Dedifferentiated amniotic fluid mesenchymal stem cell (primary cell): ENCODE data around the gene FUT3.
"Not testable (repeated sequence)": the region's sequence is repeated elsewhere in the genome, so short reads cannot be mapped to it uniquely, and the experiment has no call there.

ENCODE experiments used
- DNase-seq: peaks from one replicate; pipeline ENCODE4 v3.0.0-alpha.2; 2016; ENCODE audit errors: extremely low spot score

FUT3 gene

GRCh38 chr19:5851302-5851701 lies at the start of gene FUT3:
FUT3 (minus strand) TSS chr19:5851449.
- no peak for DNase-seq

GRCh38 chr19:5900976-5901375 lies 49.7 kb upstream of the FUT3 start:
- no peak for DNase-seq

- no peak for DNase-seq
Observed at GRCh38 chr19:5899728-5900526, 48.7 kb upstream of the FUT3 start.

- no peak for DNase-seq
Observed at GRCh38 chr19:5897189-5897969, 46.1 kb upstream of the FUT3 start.

- no peak for DNase-seq
Observed at GRCh38 chr19:5896365-5897076, 45.3 kb upstream of the FUT3 start.

- DNase-seq = no peak
Observed at GRCh38 chr19:5895890-5896289, 44.6 kb upstream of the FUT3 start.

GRCh38 chr19:5895409-5895808 lies 44.2 kb upstream of the FUT3 start:
- no peak for DNase-seq

GRCh38 chr19:5894704-5895349 lies 43.6 kb upstream of the FUT3 start:
- no peak for DNase-seq

GRCh38 chr19:5893907-5894703 lies 42.9 kb upstream of the FUT3 start:
- no peak for DNase-seq

- no peak for DNase-seq
Observed at GRCh38 chr19:5893296-5893903, 42.2 kb upstream of the FUT3 start.

GRCh38 chr19:5892772-5893275 lies 41.6 kb upstream of the FUT3 start:
- no peak for DNase-seq

- DNase-seq = no peak
Observed at GRCh38 chr19:5891938-5892771, 40.9 kb upstream of the FUT3 start.

- DNase-seq = no peak
Observed at GRCh38 chr19:5891572-5891937, 40.3 kb upstream of the FUT3 start.

- DNase-seq = no peak
Observed at GRCh38 chr19:5890099-5890498, 38.9 kb upstream of the FUT3 start.

GRCh38 chr19:5889288-5889971 lies 38.2 kb upstream of the FUT3 start:
- DNase-seq = no peak

GRCh38 chr19:5884065-5884811 lies 33.0 kb upstream of the FUT3 start:
- not testable (repeated sequence) for DNase-seq

GRCh38 chr19:5883157-5883873 lies 32.1 kb upstream of the FUT3 start:
- not testable (repeated sequence) for DNase-seq
